Measurements from ENCODE around the gene SLC11A1.
A peak's percentile ranks its signal among the peaks of the same experiment; 100 is the strongest.

The SLC11A1 gene

DNA sequence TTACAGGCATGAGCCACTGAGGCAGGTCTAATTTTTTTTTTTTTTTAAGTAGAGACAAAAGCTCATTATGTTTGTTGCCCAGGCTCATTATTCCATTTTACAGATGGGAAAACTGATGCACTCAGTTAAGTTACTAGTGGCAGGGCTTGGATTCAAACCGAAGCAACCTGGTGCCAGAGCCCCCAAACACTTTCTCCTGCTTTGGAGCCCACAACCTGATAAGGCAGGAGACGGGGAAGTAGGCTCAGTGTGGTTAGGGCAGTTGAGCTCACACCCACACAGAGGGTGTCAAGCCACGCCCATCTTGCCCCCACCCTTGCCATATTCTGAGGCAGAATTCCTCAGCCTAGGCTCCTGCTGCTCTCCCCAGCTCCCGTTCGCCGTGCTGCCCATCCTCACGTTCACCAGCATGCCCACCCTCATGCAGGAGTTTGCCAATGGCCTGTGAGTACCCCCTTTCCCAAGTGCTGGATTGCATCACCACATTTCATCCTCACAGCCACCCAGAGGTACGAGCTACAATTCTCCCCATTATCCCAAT is 11.7 kb downstream of the SLC11A1 start:
- DNase-seq (ENCODE audit: low read depth), result no peak

DNA sequence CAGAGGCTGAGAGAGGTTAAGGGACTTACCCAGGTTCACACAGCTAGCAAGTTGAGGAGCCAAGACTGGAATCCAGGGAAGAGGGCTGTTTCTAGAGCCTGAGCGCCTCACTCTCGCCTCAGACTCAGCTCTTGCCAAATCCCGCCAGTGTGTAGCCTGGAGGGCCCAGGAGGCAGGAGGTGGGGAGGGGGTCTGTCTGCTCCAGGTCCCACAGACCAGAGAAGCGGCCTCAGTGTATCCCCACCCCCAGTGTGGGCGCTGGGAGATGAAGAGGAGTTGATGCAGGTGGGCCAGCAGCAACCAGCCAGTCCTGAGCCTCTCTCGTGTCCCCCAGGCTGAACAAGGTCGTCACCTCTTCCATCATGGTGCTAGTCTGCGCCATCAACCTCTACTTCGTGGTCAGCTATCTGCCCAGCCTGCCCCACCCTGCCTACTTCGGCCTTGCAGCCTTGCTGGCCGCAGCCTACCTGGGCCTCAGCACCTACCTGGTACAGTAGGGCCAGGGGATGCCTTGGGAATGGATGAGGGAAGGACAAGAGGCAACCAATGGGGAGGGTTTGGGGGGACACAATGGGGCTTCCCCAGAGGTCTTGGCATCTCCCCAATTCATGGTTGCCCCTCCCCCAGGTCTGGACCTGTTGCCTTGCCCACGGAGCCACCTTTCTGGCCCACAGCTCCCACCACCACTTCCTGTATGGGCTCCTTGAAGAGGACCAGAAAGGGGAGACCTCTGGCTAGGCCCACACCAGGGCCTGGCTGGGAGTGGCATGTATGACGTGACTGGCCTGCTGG is 12.4 kb downstream of the SLC11A1 start:
- peak; percentile 19 for DNase-seq (ENCODE audit: low read depth)

DNA sequence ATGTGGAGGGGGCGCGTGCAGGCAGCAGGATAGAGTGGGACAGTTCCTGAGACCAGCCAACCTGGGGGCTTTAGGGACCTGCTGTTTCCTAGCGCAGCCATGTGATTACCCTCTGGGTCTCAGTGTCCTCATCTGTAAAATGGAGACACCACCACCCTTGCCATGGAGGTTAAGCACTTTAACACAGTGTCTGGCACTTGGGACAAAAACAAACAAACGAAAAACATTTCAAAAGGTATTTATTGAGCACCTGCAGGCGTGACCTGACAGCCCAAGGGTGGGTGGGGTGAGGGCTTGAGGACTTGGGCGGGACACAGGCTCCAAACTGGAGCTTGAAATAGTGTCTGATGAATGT is 13.0 kb downstream of the SLC11A1 start:
- no peak for DNase-seq (ENCODE audit: low read depth)

DNA sequence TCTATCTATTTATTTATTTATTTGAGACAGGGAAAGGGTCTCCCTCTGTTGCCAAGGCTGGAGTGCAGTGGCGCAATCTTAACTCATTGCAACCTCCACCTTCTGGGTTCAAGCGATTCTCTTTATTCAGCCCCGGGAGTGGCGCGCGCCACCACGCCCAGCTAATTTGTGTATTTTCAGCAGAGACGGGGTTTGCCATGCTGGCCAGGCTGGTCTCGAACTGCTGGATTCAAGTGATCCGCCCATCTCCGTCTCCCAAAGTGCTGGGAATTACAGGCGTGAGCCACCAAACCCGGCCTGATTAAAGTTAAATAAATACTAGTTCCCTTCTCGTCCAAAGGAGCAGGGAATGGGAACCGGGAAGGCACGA is 13.4 kb downstream of the SLC11A1 start:
- DNase-seq (ENCODE audit: low read depth), result no peak

DNA sequence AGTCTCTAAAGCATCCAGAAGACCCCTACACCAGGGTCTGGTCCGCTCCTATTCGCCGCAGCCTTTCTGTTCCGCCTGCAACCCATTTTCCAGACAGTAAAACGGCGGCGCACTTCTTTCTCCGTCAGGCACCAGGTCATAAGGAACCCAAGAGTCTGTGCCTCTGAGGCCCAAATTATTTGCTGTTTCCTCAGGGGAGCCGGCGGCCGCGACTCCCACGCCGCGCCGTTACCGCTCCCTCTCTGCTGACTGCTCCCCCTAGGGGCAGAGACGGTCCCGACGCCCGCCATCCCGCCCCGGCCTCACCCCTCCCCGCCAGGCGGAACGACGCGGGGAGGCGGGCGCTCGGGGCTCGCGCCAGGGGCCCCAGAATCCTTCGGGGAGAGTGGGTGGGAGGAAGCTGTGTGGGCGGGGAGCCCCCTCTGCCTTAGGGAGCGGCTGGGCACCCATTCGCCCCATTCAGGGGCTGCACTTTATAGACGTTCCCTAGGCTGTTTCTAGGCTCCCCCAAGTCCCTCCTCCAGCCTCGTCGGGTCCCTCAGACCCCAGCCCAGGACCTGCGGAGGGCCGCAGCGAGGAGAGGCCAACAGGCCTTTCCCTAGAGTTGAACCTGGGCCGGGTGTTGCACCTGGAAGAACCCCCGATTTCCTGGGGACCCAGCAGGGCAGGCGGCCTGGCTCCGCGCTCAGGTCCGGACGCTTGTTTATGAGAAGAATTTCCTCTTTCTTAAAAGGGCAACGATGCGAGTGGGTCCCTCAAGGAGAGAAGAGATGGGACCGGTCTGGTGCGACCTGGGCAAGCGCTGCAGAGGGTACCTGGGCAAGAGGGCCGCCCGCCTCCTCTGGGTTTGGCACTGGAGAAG is 14.0 kb downstream of the SLC11A1 start:
- DNase-seq (ENCODE audit: low read depth), result peak; percentile 97

DNA sequence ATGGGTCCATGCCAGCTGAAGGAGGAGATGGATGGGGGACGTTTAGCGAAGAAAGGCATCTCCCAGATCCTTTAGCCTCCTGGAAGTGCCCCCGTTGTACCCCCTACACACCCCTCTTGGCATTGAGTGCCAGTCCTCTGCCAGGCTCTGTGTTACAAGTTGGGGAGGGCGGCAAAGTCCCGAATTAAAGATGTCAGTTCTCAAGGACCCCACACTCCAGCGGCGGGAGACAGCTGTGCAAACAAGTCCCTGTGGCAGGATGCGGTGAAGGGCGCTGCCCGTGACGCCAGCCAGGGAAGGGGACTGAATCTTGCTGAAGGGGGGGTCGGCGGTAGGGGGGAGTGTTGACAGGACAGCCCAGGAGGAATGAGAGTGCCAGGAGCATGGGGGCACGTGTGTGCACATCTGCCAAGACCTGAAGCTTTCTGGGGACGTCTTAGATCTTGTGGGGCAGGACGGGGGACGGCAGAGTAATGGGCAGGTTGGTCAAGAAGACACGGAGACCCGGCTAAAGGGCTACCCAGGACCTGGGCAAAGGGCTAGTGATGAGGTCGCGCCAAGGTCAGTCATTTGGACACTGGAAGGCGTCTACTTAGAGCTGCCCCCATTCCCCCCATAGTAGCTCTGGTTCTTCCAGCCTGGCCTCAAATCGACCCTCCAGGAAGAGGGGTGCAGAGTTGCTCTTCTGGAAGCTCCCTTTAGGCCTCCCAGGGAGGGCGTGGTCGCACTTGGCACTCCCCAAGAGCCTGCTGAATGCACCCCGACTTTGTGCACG is 14.8 kb downstream of the SLC11A1 start:
- peak; percentile 23 for DNase-seq (ENCODE audit: low read depth)

DNA sequence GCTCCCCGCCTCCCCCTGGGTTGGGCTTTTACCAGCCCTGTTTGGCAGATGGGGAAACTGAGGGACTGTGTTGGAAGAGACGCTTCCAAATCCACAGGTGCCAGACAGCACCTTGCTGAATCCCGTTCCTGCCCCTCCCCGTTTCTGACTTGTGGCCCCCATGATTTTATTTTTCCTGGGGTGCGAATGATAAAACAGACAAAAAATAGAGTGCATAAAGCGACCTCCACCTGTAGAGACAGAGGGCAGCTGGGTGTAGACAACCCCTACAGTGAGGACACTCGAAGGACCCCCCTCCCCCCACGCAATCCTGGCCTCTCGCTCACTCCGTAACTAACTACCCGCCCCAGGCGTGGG is 15.4 kb downstream of the SLC11A1 start:
- DNase-seq (ENCODE audit: low read depth), result no peak

DNA sequence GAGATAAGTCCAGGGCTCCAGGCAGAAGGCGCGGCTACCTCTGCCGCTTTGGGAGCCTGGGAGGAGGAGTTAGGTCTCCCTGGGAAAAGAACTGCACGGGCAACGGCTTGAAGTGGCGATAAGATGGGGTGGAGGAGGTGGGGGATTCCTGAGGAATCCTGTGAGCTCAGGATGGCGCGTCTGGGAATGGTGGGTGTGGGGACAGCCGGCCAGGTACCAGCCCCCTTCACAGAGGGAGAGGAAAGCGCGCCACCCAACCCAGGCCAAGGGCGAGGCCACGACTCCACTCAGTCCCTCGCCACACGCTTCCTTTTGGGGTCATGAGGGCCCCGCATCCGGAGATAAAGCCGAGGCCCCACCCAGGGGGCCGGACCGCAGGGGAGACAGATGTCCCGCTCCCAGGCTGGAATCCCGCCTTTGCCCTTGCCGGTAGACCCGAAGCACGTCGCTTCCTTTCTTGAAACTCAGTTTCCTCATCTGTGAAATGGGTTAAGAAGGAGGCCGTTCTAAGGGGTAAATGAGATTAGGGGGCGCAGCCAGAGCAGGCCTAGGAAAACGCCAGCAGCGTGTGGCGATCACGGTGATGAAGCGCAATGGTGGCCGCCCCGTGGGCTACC is 15.9 kb downstream of the SLC11A1 start:
- peak; percentile 92 for DNase-seq (ENCODE audit: low read depth)

DNA sequence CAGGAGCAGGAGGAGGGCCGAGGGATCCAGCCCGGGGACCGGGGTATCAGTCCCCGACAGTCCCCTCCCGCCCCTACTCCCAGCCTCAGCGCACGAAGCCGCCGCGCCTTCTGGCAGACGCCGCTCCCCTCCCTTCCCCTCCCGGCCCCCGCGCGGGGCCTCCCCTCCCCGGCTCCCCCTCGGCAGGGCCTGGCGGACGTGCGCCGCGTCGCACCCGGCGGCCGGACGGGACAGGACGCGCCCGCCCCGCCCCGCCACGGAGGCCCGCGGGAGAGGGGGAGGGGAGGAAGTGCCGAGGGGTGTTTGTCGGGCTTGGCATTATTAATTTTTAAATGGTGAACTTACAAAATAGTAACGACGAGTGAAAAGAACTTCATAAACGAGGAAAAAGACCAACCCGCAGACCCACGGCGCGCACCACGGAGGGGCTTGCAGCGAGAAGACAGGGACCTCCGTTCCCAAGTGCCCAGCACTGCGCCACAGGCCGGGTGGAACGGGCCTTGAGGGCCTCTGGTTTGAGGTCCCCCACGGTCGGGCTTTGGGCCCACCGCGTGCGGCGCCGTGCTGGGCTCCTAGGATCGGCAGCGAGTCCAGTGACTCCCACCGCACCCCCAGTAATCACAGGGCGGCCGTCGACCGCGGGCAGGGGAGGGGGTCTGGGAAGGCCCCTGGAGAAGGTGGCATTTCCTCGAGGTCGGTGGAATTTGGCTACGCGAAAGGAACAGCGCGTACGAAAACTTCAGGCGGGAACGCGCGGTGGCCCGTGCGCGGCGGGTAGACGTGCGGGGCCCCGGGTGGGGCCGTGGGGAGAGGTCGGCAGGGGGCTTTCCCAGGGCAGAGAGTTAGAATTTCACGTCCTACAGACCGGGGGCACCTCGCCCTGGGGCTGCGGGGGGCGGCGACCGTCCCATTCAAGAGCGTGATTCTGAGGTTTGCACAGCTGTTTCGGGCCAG is 16.6 kb downstream of the SLC11A1 start:
- DNase-seq (ENCODE audit: low read depth), result peak; percentile 62

DNA sequence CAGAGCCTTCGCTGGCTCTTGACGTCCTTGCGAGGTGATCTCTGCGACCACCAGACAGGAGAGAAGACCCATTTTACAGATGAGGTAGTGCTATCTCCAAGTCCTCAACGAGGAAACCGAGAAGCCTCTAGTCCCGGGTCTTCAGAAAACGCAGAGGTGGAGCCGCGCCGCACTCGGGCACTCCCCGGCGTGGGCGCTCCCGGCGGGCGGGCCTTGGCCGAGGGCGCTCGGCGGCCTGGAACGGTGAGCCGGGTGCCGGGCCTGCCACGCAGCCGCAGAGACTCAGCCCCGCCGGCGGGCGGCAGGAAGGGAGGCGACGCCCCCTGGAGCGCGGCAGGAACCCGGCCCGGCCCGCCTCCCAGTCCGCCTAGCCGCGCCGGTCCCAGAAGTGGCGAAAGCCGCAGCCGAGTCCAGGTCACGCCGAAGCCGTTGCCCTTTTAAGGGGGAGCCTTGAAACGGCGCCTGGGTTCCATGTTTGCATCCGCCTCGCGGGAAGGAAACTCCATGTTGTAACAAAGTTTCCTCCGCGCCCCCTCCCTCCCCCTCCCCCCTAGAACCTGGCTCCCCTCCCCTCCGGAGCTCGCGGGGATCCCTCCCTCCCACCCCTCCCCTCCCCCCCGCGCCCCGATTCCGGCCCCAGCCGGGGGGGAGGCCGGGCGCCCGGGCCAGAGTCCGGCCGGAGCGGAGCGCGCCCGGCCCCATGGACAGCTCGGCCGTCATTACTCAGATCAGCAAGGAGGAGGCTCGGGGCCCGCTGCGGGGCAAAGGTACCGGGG is 17.5 kb downstream of the SLC11A1 start, which contains the start of gene CTDSP1:
Gene CTDSP1, plus strand, starts transcription at position 478 of the 776 bp plus-strand sequence. Its CDS starts 223 bp downstream, at position 701.
- peak; percentile 97 for DNase-seq (ENCODE audit: low read depth)

DNA sequence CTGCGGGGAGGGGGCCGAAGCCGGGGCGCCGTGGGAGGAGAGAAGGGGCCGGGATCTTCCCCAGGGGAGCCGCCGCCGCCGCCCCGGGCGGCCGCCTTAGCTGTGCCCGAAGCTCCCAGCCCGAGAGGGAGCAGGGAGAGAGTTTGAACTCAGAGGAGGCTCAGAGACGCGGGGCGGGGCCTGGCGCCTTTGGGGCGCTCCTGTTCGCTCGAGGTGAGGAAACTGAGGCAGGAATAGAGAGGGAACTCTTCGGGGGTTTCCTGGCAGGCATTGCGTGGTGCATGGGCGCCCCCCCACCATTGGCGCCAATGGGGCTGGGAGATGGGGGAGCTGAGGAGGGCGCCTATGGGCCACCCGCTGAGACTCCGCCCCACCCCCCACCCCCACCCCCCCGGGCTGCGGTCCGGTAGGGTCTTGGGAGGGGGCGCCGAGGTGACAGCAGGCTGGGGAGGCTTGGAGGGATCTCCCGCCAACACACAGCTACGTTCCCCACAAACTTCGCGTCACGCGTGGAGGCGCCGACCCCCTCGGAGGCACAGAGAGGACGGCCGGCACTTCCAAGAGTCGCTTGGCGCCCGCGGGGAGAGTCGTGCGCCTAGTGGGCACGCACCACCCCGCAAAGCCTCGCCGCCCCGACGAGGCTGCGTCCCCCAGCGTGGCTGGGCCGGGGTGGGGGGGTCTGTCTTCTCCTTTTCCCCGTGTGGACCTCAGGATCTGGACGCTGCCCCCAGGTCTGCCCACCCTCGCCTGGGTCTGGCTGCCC is 18.3 kb downstream of the SLC11A1 start:
- DNase-seq (ENCODE audit: low read depth), result no peak

DNA sequence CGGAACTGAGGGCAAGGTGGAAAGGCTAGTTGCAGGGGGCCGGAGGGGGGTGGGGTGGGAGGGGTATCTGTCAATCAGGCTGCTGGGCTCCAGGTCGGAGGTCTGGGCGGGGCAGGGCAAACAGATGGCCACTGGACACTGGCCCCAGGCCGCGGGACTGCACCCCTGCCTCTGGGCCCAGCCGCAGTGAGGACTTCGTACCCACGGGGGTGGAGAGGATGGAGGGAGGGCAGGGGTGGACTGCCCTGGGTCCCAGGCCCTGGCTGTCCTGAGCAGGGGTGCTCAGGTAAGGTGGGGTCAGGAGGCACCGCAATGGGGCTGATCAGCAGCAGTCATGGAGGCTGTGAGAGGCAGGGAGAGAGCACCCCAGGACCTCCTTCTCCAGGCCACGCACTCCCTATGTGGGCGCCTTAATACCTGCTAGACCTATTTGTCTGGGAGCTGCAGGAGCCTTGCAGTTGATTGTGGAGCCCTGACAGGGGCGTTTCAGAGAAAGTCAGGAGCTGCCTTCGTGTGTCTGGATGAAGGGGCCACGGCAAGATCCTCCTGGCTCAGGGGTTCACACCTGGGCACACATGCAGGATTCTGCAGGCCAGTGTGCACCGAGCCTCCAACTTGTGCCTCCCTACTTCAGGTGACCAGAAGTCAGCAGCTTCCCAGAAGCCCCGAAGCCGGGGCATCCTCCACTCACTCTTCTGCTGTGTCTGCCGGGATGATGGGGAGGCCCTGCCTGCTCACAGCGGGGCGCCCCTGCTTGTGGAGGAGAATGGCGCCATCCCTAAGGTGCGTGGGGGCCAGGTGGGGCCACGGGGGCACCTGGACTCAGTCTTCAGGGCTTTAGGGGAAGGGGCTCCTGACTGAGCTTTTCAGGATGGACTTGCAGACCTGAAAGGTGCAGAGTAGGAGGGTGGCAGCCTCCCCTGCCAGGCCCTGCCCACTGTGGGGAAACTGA is 19.1 kb downstream of the SLC11A1 start:
- DNase-seq (ENCODE audit: low read depth), result no peak

DNA sequence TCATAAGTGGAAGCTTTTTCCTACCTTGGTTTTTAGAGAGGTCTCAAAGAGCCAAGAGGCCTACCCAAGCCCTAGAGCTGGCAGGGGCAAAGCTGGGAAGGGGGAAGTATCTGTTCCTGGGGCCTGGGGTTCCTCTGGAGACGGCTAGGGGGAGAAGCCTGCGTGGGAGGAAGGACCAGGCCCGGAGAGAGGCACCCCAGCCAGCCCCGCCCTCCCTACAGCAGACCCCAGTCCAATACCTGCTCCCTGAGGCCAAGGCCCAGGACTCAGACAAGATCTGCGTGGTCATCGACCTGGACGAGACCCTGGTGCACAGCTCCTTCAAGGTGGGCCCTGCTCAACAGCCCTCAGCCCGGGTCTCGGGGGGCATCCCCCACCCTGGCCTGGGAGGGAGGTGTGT is 19.8 kb downstream of the SLC11A1 start:
- no peak for DNase-seq (ENCODE audit: low read depth)

DNA sequence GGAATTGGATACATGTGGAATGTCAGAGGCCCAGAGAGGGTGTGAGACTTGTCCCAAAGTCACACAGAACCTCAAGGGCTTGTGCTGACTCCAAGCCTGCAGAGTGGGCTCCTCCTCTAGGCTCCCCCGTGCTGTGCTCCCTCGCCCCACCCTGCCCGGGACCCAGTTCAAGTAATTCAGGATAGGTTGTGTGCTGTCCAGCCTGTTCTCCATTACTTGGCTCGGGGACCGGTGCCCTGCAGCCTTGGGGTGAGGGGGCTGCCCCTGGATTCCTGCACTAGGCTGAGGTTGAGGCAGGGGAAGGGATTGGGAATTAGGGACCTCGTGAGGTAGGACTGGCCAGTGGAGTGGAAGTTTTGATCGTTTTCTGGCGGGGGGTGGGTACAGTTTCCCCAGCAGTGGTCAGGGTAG is 20.4 kb downstream of the SLC11A1 start:
- no peak for DNase-seq (ENCODE audit: low read depth)

DNA sequence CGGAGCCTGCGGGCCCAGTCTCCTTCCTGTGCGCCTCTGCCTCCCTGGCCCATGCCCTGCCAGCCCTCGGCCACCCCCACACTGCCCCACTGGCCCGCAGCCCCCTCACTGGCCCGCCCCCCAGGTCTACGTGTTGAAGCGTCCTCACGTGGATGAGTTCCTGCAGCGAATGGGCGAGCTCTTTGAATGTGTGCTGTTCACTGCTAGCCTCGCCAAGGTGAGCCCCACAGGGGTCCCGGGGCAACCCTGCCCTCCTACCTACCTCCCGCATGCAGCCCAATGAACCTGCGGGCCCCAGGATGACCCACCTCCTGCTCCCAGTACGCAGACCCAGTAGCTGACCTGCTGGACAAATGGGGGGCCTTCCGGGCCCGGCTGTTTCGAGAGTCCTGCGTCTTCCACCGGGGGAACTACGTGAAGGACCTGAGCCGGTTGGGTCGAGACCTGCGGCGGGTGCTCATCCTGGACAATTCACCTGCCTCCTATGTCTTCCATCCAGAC is 20.9 kb downstream of the SLC11A1 start:
- DNase-seq (ENCODE audit: low read depth), result no peak

DNA sequence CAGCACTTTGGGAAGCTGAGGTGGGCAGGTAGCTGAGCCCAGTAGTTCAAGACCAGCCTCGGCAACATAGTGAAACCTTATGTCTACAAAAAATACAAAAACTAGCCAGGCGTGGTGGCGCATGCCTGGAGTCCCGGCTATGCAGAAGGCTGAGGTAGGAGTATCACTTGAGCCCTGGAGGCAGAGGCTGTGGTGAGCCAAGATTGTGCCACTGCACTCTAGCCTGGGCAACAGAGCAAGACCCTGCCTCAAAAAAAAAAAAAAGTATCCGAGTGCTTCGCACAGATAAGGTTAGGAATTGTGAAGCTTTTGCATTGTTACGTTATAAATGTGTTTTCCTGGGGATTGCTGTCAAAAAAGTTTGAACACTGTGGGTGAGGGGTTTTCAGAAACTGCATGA is 21.7 kb downstream of the SLC11A1 start:
- no peak for DNase-seq (ENCODE audit: low read depth)

DNA sequence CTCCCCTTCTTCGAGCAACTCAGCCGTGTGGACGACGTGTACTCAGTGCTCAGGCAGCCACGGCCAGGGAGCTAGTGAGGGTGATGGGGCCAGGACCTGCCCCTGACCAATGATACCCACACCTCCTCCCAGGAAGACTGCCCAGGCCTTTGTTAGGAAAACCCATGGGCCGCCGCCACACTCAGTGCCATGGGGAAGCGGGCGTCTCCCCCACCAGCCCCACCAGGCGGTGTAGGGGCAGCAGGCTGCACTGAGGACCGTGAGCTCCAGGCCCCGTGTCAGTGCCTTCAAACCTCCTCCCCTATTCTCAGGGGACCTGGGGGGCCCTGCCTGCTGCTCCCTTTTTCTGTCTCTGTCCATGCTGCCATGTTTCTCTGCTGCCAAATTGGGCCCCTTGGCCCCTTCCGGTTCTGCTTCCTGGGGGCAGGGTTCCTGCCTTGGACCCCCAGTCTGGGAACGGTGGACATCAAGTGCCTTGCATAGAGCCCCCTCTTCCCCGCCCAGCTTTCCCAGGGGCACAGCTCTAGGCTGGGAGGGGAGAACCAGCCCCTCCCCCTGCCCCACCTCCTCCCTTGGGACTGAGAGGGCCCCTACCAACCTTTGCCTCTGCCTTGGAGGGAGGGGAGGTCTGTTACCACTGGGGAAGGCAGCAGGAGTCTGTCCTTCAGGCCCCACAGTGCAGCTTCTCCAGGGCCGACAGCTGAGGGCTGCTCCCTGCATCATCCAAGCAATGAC is 22.4 kb downstream of the SLC11A1 start:
- DNase-seq (ENCODE audit: low read depth), result no peak

All from amniotic epithelial cell (primary cell).